Thyroid gland (tissue), 4 donors: Measurements from ENCODE around the gene ADCY1. TPM values are rescaled to one million over a fixed set of nuclear protein-coding genes. Genes with fewer than 3 reads are reported as not detected.

Experiments used
- DNase-seq, 2 donors: peaks; one replicate each; pipeline ENCODE4 v3.0.0-alpha.2; 2019
- H3K27ac ChIP-seq, 3 donors: fragments of 200-600 bp; sonication (generic); 1 replicate in 2 of 3; 2 replicates in 1 of 3; pipeline ENCODE4 v1.5.1; 2016 to 2019; ENCODE audit warnings: mild to moderate bottlenecking in 1 of 3, moderate library complexity in 1 of 3
- H3K27me3 ChIP-seq: fragments of 200-600 bp; sonication (generic); one replicate; pipeline ENCODE4 v1.5.1; 2019
- H3K36me3 ChIP-seq, 2 donors: fragments of 200-600 bp; sonication (generic); one replicate each; pipeline ENCODE4 v1.5.1; 2016 to 2019
- H3K4me1 ChIP-seq, 2 donors: fragments of 200-600 bp; sonication (generic); one replicate each; pipeline ENCODE4 v1.5.1; 2017 to 2019
- H3K4me3 ChIP-seq, 3 donors: fragments of 200-600 bp; sonication (generic); replicated peaks in 1 of 3; 1 replicate in 2 of 3; 2 replicates in 1 of 3; pipeline ENCODE4 v1.5.1; 2016; ENCODE audit warnings: mild to moderate bottlenecking in 1 of 3
- H3K9me3 ChIP-seq: fragments of 200-600 bp; sonication (generic); one replicate; pipeline ENCODE4 v1.5.1; 2017
- CTCF ChIP-seq, 6 experiments: fragments of 200-600 bp in 3 of 6; fragments of 450-650 bp in 3 of 6; sonication (generic) in 3 of 6; IDR thresholded peaks; one replicate each; pipeline ENCODE4 v1.5.1; 2016 to 2019; ENCODE audit warnings: antibody characterized with exemption in 6 of 6, mild to moderate bottlenecking in 2 of 6, inconsistent platforms in 1 of 6, moderate library complexity in 1 of 6
- POLR2A ChIP-seq, 2 donors: fragments of 450-650 bp; IDR thresholded peaks; one replicate each; pipeline ENCODE4 v1.6.1; 2017; ENCODE audit warnings: antibody characterized with exemption in 2 of 2, mild to moderate bottlenecking in 2 of 2, moderate library complexity in 1 of 2
- WGBS, 2 donors: methylation state at CpG; one replicate each; pipeline ENCODE4 v1.1.5; 2017; 5-methylcytosine and 5-hydroxymethylcytosine counted together
- intact Hi-C: fragments of 100-400 bp; cut with DNase I; formaldehyde crosslinking; loops from one replicate; pipeline ENCODE4 v1.15.1; 2023
- total RNA-seq, 4 donors: library from RNA; depleted of rRNA; stranded (reverse); fragments of >200 nt; gene quantifications; one replicate each; pipeline ENCODE4 v1.2.3, GENCODE V29; 2016

ADCY1 gene
- total RNA-seq, 4 donors from 2014 or later, result 5.8 to 11.6 (median 7.7) TPM

- WGBS, 2 donors, result 76 to 83% methylated on average over 9 of the region's 9 CpGs
- Histone ChIP-seq H3K4me1 (no peaks in the 10 kb centered on the region), H3K36me3 (no peaks in the 10 kb centered on the region), H3K4me3 (no peak overlapping the region), H3K27me3 (no peaks in the 10 kb centered on the region), H3K27ac (no peak overlapping the region), H3K9me3 (no peaks in the 10 kb centered on the region)
- TF ChIP-seq POLR2A (IDR thresholded peaks at IDR 0.05) (no peak), CTCF (IDR thresholded peaks at IDR 0.05) (no peak)
- no peak for DNase-seq
- intact Hi-C loops, result no loop called here
These were observed 49.7 kb downstream of the ADCY1 start for GRCh38 chr7:45623740-45624391.

- H3K27me3 ChIP-seq, result no peaks in the 10 kb centered on the region
- no peak for TF ChIP-seq POLR2A (IDR thresholded peaks at IDR 0.05)
- TF ChIP-seq CTCF (IDR thresholded peaks at IDR 0.05), result no peak
- no peak for DNase-seq
These were observed 50.2 kb downstream of the ADCY1 start for GRCh38 chr7:45624392-45624760.

GRCh38 chr7:45625067-45625466 is 50.9 kb downstream of the ADCY1 start:
- no peaks in the 10 kb centered on the region for H3K9me3 ChIP-seq
- H3K4me3 ChIP-seq, result no peak overlapping the region
- intact Hi-C loops, result no loop called here
- H3K4me1 ChIP-seq, result no peaks in the 10 kb centered on the region
- 88 to 90% methylated on average over 7 of the region's 7 CpGs for WGBS, 2 donors
- H3K27me3 ChIP-seq, result no peaks in the 10 kb centered on the region
- TF ChIP-seq CTCF (IDR thresholded peaks at IDR 0.05) (no peak), POLR2A (IDR thresholded peaks at IDR 0.05) (no peak)
- H3K27ac ChIP-seq, result no peak overlapping the region
- DNase-seq, result no peak
- no peaks in the 10 kb centered on the region for H3K36me3 ChIP-seq

More at GRCh38 chr7:45624392-45624760, 50.2 kb downstream of the ADCY1 start:
- intact Hi-C loops, result no loop called here
- Histone ChIP-seq H3K27ac (no peak overlapping the region), H3K4me3 (no peak overlapping the region), H3K9me3 (no peaks in the 10 kb centered on the region), H3K4me1 (no peaks in the 10 kb centered on the region), H3K36me3 (no peaks in the 10 kb centered on the region)

- Histone ChIP-seq H3K27ac (no peak overlapping the region), H3K4me1 (no peaks in the 10 kb centered on the region), H3K9me3 (no peaks in the 10 kb centered on the region), H3K27me3 (no peaks in the 10 kb centered on the region), H3K36me3 (no peaks in the 10 kb centered on the region), H3K4me3 (no peak overlapping the region)
- WGBS, 2 donors, result 87 to 91% methylated on average over 10 to 12 of the region's 13 CpGs
- intact Hi-C loops, result no loop called here
- TF ChIP-seq POLR2A (IDR thresholded peaks at IDR 0.05) (no peak), CTCF (IDR thresholded peaks at IDR 0.05) (no peak)
- no peak for DNase-seq
These were observed 51.7 kb downstream of the ADCY1 start for GRCh38 chr7:45625714-45626440.
